GM10266 (cell line): ENCODE results near the gene CSTPP1.

Source experiments
- DNase-seq: peaks from one replicate; pipeline ENCODE4 v3.0.0; 2012; ENCODE audit errors: extremely low spot score
- CTCF ChIP-seq: IDR thresholded peaks from 2 replicates; pipeline ENCODE4 v1.5.1; 2012; ENCODE audit warnings: mild to moderate bottlenecking, low read depth; ENCODE audit not compliant: control insufficient read depth, insufficient read depth; ENCODE audit errors: missing control alignments

The CSTPP1 gene

GRCh38 chr11:47136921-47137320 is 200.4 kb downstream of the CSTPP1 start:
- no peak for TF ChIP-seq CTCF

GRCh38 chr11:47137476-47137875 is 200.9 kb downstream of the CSTPP1 start:
- DNase-seq: no peak
- TF ChIP-seq CTCF: no peak

More at GRCh38 chr11:47136921-47137320, 200.4 kb downstream of the CSTPP1 start:
- no peak for DNase-seq

- TF ChIP-seq CTCF: no peak
- no peak for DNase-seq
Measured at GRCh38 chr11:47139878-47140277, 203.3 kb downstream of the CSTPP1 start.

- DNase-seq: no peak
- no peak for TF ChIP-seq CTCF
Measured at GRCh38 chr11:47143322-47143721, 206.8 kb downstream of the CSTPP1 start.

- no peak for DNase-seq
- no peak for TF ChIP-seq CTCF
Measured at GRCh38 chr11:47144541-47144940, 208.0 kb downstream of the CSTPP1 start.

- TF ChIP-seq CTCF: no peak
- no peak for DNase-seq
Measured at GRCh38 chr11:47147250-47147649, 210.7 kb downstream of the CSTPP1 start.

GRCh38 chr11:47147681-47148080 is 211.1 kb downstream of the CSTPP1 start:
- DNase-seq: no peak
- TF ChIP-seq CTCF: no peak
